ENCODE data around the gene PHF21A.

The PHF21A gene

GRCh38 chr11:45930951-45931570, 190.2 kb downstream of the PHF21A start:
- DNase-seq: no peak

- DNase-seq: peak; percentile 46
Observed at GRCh38 chr11:45930031-45930794, 191.0 kb downstream of the PHF21A start.

- no peak for DNase-seq
Observed at GRCh38 chr11:45929486-45930030, 191.7 kb downstream of the PHF21A start.

- no peak for DNase-seq
Observed at GRCh38 chr11:45928535-45929215, 192.6 kb downstream of the PHF21A start.

- DNase-seq: no peak
Observed at GRCh38 chr11:45927684-45928413, 193.4 kb downstream of the PHF21A start.

GRCh38 chr11:45927332-45927683, 193.9 kb downstream of the PHF21A start:
- DNase-seq: no peak

GRCh38 chr11:45926536-45927331, 194.5 kb downstream of the PHF21A start:
- DNase-seq: no peak

GRCh38 chr11:45926001-45926401, 195.3 kb downstream of the PHF21A start:
- no peak for DNase-seq

- DNase-seq: no peak
Observed at GRCh38 chr11:45925550-45925949, 195.7 kb downstream of the PHF21A start.

- no peak for DNase-seq
Observed at GRCh38 chr11:45924927-45925326, 196.3 kb downstream of the PHF21A start.

GRCh38 chr11:45924036-45924915, 197.0 kb downstream of the PHF21A start:
- DNase-seq: no peak

- no peak for DNase-seq
Observed at GRCh38 chr11:45922425-45923082, 198.7 kb downstream of the PHF21A start, which contains the start of gene LARGE2. LARGE2 (plus strand) TSS chr11:45922656; CDS start chr11:45922883, 227 bp downstream.

GRCh38 chr11:45921561-45922424, 199.5 kb downstream of the PHF21A start:
- DNase-seq: no peak

- no peak for DNase-seq
Observed at GRCh38 chr11:45920531-45921477, 200.4 kb downstream of the PHF21A start.

GRCh38 chr11:45919806-45920530, 201.3 kb downstream of the PHF21A start:
- no peak for DNase-seq

GRCh38 chr11:45918962-45919675, 202.1 kb downstream of the PHF21A start:
- no peak for DNase-seq

Measured in NCI-H1694 (cell line).